ENCODE data around the gene PLA2G1B.

Gene PLA2G1B

DNA sequence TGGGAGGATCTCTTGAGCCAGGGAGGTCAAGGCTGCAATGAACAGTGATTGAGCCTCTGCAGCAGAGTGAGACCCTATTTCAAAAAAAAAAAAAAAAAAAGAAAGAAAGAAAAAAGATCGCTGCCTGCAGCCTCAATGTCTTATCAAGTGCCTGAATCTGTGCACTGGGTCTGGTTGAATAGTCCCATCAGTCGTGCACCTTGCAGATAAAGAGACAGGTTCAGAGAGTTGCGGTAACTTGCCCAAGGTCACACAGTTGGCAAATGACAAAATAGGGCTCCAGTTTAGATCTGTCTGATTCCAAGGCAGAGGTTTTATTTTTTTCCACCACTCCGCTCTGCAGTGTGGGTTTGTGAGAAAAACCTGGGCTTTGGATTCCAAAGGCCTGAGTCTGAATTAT lies 649 bp upstream of the PLA2G1B start:
- no peak for DNase-seq (ENCODE audit: low read depth in 2 of 3, low spot score in 1 of 3)

DNA sequence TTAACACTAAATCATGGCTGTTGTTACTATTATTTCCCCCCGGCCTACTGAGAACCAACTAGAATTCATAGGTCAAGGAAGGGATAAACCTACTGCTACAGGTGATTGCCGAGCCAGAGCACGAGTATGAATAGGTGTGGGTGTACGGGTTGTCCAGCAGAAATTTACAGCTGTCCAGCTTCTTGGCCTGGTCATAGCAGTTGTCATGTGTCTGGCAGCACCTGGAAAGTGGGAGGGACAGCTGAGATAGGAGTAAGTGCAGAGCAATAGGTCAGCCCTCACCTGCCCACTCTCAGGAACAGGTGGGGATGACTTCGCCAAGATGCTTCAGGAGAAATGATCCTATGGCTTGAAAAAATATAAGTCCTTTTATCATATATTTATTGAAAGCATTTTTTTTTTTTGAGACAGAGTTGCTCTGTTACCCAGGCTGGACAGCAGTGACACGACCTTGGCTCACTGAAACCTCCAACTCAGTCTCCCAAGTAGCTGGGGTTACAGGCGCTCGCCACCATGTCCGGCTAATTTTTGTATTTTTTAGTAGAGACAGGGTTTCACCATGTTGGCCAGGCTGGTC lies 2.6 kb downstream of the PLA2G1B start:
- no peak for DNase-seq (ENCODE audit: low read depth in 2 of 3, low spot score in 1 of 3)

GRCh38 chr12:120323772-120324171 lies 3.8 kb downstream of the PLA2G1B start:
- DNase-seq (ENCODE audit: low read depth in 2 of 3, low spot score in 1 of 3): no peak

- DNase-seq (ENCODE audit: low read depth in 2 of 3, low spot score in 1 of 3): no peak
Measured at GRCh38 chr12:120321382-120322202, 6.0 kb downstream of the PLA2G1B start.

DNA sequence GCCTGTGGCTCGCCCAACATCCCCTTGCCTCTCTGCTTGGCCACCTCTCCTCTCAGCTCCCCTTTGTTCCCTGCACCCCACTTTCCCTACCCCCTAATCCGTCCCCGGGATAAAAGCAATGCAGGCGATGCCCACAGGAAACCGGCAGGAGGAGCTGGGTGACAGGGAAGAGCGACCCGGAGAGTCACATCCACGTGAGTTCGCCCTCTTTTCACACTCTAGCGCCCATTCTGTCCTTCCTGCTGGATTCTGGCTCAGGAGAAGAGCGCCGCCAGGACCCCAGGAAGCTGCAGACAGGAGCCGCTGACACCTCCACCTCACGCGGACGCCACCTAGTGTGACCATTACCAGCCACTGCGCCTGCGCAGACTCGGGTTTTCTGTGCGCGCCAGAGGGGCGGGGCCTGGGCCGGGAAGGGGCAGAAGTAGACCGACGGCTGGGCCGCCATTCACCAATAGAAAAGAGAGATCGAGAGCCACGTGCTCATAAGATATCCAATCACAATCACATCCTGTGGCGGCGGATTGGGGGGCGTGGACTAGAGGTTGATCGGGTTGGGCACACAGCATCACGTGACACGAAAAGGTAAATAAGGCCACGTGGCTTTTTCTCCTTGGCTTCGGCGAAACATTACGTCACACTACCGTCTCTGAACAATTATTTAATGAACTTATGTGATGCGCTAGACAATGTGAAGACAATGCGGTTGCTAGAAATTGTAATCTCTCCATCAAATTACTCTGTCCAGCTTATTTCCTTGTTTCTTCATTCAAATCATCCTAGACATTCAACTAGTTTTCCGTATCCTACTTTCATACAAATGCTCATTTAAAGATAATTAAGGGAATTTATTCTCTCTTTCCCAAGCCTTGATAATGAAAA lies 10.1 kb downstream of the PLA2G1B start:
- DNase-seq (ENCODE audit: low read depth in 2 of 3, low spot score in 1 of 3): peak; percentile 99 to 100 (median 99)

DNA sequence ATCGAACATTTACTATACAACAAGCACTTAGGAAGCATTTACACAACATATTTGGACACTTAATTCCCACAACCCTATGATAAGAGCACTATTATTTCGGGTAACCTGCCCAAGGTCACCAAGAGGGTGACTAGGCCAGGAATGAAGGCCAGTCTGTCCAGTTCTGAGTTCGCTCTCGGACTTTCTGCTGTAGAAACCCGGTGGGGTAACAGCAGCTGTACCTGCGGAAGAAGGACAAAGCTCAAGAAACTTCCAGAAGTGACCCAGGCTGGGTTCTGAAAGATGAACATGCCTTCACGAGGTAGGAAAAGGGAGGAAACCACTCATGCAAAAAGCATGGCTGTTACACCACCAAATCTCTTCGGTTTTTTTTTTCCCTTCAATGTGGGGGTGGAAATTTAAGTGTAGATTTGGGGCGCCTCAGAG lies 10.8 kb downstream of the PLA2G1B start:
- no peak for DNase-seq (ENCODE audit: low read depth in 2 of 3, low spot score in 1 of 3)

DNA sequence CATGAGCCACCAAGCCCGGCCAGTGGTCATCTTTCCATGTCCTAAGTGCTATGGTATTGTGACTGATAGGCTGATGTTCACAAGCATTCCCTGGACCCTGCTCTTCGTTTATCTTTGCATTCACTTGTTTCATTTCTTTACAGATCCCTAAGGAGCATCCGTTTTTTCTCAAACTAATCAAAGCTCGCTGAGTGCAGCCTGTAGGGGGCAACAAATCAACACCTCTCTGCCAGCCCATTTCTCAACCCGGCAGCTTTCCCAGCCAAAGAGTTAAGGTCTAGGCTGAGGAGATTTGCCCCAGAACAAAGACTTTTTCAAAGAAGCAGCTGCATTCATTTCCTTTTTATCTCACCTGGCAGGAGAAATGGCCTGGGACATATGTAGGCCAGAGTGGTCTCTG lies 13.4 kb downstream of the PLA2G1B start:
- DNase-seq (ENCODE audit: low read depth in 2 of 3, low spot score in 1 of 3): no peak

GRCh38 chr12:120301962-120302815 lies 25.4 kb downstream of the PLA2G1B start, which contains the start of gene SIRT4:
SIRT4 (plus strand) TSS chr12:120302321; CDS start chr12:120303562, 1,241 bp downstream.
- peak; percentile 79 to 92 (median 83) for DNase-seq (ENCODE audit: low read depth in 2 of 3, low spot score in 1 of 3)

- peak; percentile 70 to 85 (median 80) for DNase-seq (ENCODE audit: low read depth in 2 of 3, low spot score in 1 of 3)
Measured at GRCh38 chr12:120292661-120293531, 34.7 kb downstream of the PLA2G1B start, which contains the start of gene RNU4-1. RNU4-1 (minus strand) TSS chr12:120293237.

GRCh38 chr12:120292411-120292660 lies 35.2 kb downstream of the PLA2G1B start:
- DNase-seq (ENCODE audit: low read depth in 2 of 3, low spot score in 1 of 3): no peak

DNA sequence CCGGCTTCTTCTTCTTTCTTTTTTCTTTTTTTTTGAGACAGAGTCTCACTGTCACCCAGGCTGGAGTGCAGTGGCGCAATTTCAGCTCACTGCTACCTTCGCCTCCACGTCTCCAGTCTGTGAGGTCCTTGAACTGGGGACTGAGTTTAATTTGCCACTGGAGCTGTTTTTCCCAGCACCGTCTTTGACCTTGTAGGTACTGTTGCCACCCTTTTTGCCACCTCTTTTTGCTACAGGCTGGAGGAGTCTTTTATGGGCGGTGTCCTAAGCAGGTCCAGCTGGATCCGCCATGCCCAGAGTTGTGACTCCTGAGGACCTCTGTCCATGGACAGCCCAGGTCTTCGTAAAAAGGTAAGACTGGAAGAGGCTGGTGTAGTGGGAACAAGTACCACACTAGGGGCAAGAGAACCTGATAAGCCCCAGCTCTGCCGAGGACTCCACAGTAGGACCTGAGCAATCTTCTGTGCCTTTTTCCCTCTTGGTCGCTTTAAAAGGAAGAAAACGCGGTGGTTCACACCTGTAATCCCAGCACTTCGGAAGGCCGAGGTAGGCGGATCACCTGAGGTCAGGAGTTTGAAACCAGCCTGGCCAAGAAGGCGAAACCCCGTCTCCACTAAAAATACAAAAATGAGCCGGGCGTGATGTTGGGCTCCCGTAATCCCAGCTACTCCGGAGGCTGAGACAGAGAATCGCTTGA lies 36.8 kb downstream of the PLA2G1B start:
- peak; percentile 16 to 33 (median 32) for DNase-seq (ENCODE audit: low read depth in 2 of 3, low spot score in 1 of 3)

GRCh38 chr12:120287491-120287890 lies 40.1 kb downstream of the PLA2G1B start:
- DNase-seq (ENCODE audit: low read depth in 2 of 3, low spot score in 1 of 3): no peak

DNA sequence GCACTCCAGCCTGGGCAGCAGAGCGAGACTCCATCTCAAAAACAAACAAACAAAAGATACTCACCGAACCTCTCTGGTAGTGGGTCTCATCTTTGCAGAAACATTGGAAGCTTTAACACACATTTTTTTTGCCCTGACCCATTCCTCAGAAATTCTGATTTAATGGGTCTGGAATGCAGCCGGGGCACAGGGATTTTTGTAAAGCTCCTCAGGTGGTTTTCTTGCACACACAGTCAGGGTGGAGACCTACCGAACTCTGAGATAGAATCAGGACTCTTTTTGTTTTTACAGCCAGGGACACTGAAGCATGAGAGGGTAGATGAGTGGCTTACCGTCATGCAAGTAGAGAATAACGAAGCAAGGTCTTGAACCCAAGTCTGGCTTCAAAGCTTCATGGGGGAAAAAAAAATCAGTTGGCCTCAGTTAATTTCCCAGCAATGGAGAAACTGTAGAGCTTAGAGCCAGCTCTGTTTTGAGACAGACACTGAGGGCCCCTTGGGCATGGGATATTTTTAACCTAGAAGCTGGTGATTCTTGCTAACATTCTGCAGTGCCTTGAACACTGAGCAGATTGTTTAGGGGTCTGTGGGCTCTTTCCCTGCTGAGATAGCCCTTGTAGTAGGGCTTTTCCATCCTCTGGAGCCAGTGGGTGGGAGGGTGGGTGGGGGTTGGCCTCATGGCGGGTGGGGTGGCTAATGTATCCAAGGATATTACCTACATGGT lies 40.6 kb downstream of the PLA2G1B start:
- no peak for DNase-seq (ENCODE audit: low read depth in 2 of 3, low spot score in 1 of 3)

- no peak for DNase-seq (ENCODE audit: low read depth in 2 of 3, low spot score in 1 of 3)
Measured at GRCh38 chr12:120284381-120284780, 43.2 kb downstream of the PLA2G1B start.

DNA sequence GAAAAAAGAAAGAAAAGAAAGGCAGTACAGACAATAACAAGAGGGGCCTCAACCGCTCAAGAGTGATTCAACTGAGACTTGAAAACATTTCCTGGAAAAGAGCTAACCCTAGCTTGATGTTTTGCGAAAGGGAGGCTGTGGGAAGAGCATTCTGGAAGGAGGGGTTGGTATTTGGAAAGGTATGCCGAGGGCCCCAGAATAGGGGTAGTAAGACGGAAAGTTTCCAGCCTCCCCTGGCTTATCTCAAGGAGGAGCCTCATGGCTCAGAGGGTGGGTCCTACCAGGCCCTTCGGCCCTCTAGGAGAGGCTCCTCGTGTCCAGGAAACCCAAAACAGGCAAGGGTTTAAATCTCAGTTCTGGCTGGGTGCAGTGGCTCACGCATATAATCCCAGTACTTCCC lies 44.3 kb downstream of the PLA2G1B start:
- no peak for DNase-seq (ENCODE audit: low read depth in 2 of 3, low spot score in 1 of 3)

GRCh38 chr12:120278137-120279069 lies 49.2 kb downstream of the PLA2G1B start:
- DNase-seq (ENCODE audit: low read depth in 2 of 3, low spot score in 1 of 3): no peak

GRCh38 chr12:120276734-120277133 lies 50.8 kb downstream of the PLA2G1B start:
- DNase-seq (ENCODE audit: low read depth in 2 of 3, low spot score in 1 of 3): no peak
